NB4 (cell line): Measurements from ENCODE around the gene BMP2.
A peak's percentile ranks its signal among the peaks of the same experiment; 100 is the strongest.

Experiments used
- DNase-seq: peaks from one replicate; pipeline ENCODE4 v3.0.0; 2010; ENCODE audit warnings: low read depth
- H3K4me3 ChIP-seq: one replicate; pipeline ENCODE4 v1.5.1; 2011; ENCODE audit warnings: mild to moderate bottlenecking, low read depth, low read length, moderate library complexity
- MYC ChIP-seq: IDR thresholded peaks from 2 replicates; pipeline ENCODE4 v1.6.1; 2011; ENCODE audit warnings: low read depth, low read length
- POLR2A ChIP-seq: IDR thresholded peaks from 2 replicates; pipeline ENCODE4 v1.6.1; 2011; ENCODE audit warnings: mild to moderate bottlenecking; ENCODE audit not compliant: insufficient read length; ENCODE audit errors: extremely low read depth
- TF ChIP-seq, protein P1 (sequence below): IDR thresholded peaks from one replicate; pipeline ENCODE4 v1.5.1; 2012; ENCODE audit warnings: low read depth, low read length
- TF ChIP-seq, protein P2 (sequence below): IDR thresholded peaks from 2 replicates; pipeline ENCODE4 v1.6.1; 2011; ENCODE audit warnings: low read depth, low read length

BMP2 gene

DNA sequence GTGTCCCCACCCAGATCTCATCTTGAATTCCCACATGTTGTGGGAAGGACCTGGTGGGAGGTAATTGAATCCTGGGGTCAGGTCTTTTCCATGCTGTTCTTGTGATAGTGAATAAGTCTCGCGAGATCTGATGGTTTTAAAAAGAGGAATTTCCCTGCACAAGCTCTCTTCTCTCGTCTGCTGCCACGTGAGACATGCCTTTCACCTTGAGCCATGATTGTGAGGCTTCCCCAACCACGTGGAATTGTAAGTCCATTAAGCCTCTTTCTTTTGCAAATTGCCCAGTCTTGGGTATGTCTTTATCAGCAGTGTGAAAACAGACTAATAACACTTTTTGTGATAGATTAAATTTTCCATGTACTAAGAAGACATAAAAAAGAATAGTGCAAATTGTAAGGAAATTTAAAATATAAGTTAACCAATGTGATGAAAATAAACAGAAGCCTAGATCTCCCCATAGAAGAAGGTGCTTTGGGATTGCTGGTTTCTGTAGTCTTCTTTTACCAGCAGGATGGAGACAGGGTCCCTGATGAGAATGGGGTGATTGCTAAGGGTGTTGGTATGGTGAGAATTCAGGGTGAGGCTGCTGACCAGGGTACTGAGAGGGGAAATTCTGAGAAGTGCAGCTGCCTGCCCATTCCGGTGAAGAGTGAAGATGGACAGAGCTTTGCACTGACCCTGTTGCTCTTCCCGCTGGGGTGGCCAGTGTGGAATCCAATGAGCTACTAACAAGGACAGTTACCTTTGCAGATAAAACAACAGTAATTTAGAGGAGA is 50.7 kb downstream of the BMP2 start:
- H3K4me3 ChIP-seq, result no peak overlapping the region
- DNase-seq, result no peak
- TF ChIP-seq POLR2A, result no peak

DNA sequence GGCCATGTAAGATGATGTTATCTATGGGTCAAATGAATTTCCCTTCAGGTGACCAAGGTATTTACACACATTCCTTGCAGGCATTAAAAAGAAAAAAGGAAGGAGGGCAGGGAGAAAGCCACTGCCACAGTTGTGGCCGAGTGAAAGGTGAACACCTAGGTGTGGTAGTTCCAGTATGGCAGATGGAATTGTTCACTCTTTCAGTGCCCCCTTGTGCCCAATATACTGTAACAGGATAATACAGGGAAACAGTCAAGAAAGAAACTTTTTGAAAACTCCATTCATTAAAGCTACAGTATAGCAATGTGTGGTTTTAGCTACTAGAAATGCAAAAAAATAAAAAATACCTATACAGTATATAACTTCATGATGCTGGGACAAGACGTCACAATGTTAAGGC is 52.1 kb downstream of the BMP2 start:
- DNase-seq, result no peak
- H3K4me3 ChIP-seq, result no peak overlapping the region

DNA sequence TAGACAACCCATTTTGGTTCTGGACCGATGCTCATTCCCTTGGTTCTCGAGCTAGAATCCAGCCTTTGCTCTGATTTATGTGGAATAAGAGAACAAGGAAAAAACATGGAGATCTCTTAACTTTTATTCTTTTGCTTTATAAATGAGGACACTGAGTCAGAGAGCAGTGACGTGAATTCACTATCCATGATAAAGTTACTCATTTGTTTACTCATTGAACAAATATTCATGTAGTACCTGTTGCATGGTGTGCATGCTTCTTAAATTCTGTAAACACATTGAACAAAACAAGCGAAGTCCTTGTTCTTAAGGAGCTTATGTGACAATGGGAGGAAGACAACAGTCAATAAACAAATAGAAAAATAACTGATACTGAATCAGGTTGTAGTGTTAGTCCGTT is 56.9 kb downstream of the BMP2 start:
- no peak for DNase-seq
- H3K4me3 ChIP-seq, result no peak overlapping the region
- TF ChIP-seq POLR2A, result no peak

More for the DNA sequence above, 52.1 kb downstream of the BMP2 start:
- TF ChIP-seq, protein P1, sequence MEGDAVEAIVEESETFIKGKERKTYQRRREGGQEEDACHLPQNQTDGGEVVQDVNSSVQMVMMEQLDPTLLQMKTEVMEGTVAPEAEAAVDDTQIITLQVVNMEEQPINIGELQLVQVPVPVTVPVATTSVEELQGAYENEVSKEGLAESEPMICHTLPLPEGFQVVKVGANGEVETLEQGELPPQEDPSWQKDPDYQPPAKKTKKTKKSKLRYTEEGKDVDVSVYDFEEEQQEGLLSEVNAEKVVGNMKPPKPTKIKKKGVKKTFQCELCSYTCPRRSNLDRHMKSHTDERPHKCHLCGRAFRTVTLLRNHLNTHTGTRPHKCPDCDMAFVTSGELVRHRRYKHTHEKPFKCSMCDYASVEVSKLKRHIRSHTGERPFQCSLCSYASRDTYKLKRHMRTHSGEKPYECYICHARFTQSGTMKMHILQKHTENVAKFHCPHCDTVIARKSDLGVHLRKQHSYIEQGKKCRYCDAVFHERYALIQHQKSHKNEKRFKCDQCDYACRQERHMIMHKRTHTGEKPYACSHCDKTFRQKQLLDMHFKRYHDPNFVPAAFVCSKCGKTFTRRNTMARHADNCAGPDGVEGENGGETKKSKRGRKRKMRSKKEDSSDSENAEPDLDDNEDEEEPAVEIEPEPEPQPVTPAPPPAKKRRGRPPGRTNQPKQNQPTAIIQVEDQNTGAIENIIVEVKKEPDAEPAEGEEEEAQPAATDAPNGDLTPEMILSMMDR, result no peak
- TF ChIP-seq, protein P2, sequence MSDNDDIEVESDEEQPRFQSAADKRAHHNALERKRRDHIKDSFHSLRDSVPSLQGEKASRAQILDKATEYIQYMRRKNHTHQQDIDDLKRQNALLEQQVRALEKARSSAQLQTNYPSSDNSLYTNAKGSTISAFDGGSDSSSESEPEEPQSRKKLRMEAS, result no peak
- no peak for TF ChIP-seq POLR2A
- TF ChIP-seq MYC, result no peak

DNA sequence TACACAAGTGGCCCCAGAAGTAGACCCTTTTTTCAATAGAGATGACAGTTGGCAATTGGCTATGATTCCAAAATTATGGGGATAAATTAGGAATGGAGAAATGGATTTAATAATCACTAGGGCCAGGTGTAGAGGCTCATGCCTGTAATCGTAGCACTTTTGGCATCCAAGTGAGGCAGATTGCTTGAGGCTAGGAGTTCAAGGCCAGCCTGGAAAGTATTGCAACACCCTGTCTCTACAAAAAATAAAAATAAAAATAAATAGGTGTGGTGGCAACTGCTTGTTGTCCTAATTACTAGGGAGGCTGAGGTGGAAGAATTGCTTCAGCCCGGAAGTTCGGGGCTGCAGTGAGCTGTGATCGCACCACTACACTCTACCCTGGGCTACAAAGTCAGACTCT is 60.0 kb downstream of the BMP2 start:
- TF ChIP-seq POLR2A, result no peak
- TF ChIP-seq, protein P1, result no peak
- TF ChIP-seq, protein P2, result no peak
- no peak for TF ChIP-seq MYC
- no peak overlapping the region for H3K4me3 ChIP-seq
- DNase-seq, result no peak

DNA sequence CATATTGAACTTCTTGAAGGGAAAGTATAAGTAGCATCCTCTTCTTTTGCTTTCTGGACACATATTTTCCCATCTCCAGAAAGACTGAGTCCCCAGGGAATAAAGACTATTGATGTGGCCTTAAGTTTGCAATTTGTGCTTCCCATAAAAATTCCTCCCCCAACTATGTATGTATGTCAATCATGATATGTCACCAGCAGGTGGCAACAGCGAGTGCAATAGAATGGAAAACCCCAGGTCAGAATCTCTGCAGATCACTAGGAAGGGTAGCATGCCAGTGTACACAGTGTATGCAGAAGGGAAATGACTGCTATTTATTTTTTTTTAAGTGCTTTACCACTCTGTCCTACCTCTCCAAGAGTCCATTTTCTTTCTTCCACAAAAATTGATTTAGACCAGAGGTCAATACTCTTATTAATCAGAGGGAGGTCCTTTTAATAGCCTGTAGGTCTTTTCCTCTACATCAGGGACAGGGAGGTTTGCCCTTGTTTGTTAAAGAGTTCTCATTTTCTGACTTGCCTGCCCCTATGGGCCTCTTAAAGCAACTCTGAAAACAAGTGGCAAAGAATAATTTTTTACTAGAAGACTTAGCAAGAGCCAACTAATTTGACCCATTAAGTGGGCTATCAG is 61.4 kb downstream of the BMP2 start:
- peak; percentile 68 for DNase-seq
- H3K4me3 ChIP-seq, result no peak overlapping the region
- TF ChIP-seq, protein P1, result peak; percentile 75
- no peak for TF ChIP-seq POLR2A
- TF ChIP-seq MYC, result no peak
- TF ChIP-seq, protein P2, result no peak

DNA sequence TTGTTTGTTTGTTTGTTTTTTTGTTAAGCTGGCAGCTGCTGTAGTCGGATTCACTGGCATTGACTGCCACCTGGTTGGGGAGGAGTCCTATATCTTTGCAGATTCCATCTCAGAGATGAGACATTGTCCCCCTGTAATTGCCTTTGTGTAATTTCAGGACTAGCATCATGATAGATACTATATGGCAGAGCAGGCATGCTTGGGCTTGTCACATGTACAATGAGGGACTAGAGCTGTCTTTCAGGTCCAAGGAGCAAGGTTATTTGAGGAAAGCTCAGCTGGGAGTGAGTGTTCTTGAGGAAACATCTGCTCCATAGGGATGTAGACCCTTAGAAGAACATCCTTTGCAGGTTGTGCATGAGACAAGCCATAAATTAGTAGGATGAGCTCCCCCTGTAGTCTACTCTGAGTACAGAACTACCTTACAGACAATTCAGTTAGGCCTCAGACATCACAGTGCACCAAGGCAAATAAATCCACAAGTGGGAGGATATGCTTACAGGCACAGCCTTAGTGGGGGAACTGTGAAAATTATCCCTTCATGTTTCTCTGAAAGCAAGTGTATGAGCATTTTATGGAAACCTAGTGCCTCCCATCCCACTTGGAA is 62.1 kb downstream of the BMP2 start:
- DNase-seq, result peak; percentile 28
- H3K4me3 ChIP-seq, result no peak overlapping the region
- TF ChIP-seq POLR2A (no peak), MYC (no peak)
- TF ChIP-seq, protein P2, result no peak
- TF ChIP-seq, protein P1, result peak; percentile 20
